Posterior vena cava (tissue), 2 donors: ENCODE results near the gene ST3GAL4. TPM values are rescaled to one million over a fixed set of nuclear protein-coding genes. Genes with fewer than 3 reads are reported as not detected.
"Not testable (repeated sequence)": the region's sequence is repeated elsewhere in the genome, so short reads cannot be mapped to it uniquely, and the experiment has no call there.

Experiments used
- DNase-seq: peaks from one replicate; pipeline ENCODE4 v3.0.0-alpha.2; 2020; ENCODE audit warnings: low spot score
- intact Hi-C, 2 donors: fragments of 100-400 bp; cut with DNase I; formaldehyde crosslinking; loops; one replicate each; pipeline versions ENCODE4 v1.14.1 to v1.14.2; 2022 to 2023
- long read RNA-seq, 2 donors: library from polyadenylated mRNA; unstranded; transcript quantifications; one replicate each; pipeline ENCODE4 v2.0.0, GENCODE V29; 2020 to 2021
- total RNA-seq, 2 donors: library from RNA; stranded (reverse); fragmentation: NEBNext Ultra II Directional; extraction: Animal tissue kit (Norgen Biotek cat#: 25700); gene quantifications; one replicate each; pipeline ENCODE4 v1.2.1, GENCODE V29; 2021
- donor health status: DM: yes; HTN: yes; CAD: no.
- donor health status: DM: yes; HTN: yes; CAD: no.

Gene ST3GAL4
- 10 to 100 TPM; 36.8 to 44.6 TPM for total RNA-seq
- long read RNA-seq, donor 1, transcript ST3GAL4-204 (11 exons, 1,812 nt): major isoform, 12 of 24 reads
- long read RNA-seq, donor 1, partial matches to known transcripts: 1 of 24 reads
- long read RNA-seq, donor 1, other reads (novel, unspliced or antisense): 8 of 24 reads
- long read RNA-seq, donor 2, transcript ST3GAL4-209 (10 exons, 1,967 nt): minor isoform, 6 of 195 reads
- long read RNA-seq, donor 2, transcript ST3GAL4-204 (11 exons, 1,812 nt): major isoform, 112 of 195 reads
- long read RNA-seq, donor 2, transcript ST3GAL4-217 (11 exons, 1,919 nt): minor isoform, 5 of 195 reads
- long read RNA-seq, donor 2, transcript ST3GAL4-201 (11 exons, 1,790 nt): minor isoform, 17 of 195 reads
- long read RNA-seq, donor 2, partial matches to known transcripts: 10 of 195 reads
- long read RNA-seq, donor 2, other reads (novel, unspliced or antisense): 43 of 195 reads

- intact Hi-C loops: loop anchor here in 1 of 2 donors (5.0 kb wide), 1 partner anchor 72 kb away; no protein-coding TSS in a partner anchor
- DNase-seq: peak; percentile 95
Observed at GRCh38 chr11:126355324-126355925, at the start of gene ST3GAL4. ST3GAL4 (plus strand) TSS chr11:126355686; CDS start chr11:126406156, 50,470 bp downstream.

- DNase-seq: no peak
- intact Hi-C loops: no loop called here
Observed at GRCh38 chr11:126305699-126306098, 49.8 kb upstream of the ST3GAL4 start.

- intact Hi-C loops: no loop called here
- DNase-seq: no peak
Observed at GRCh38 chr11:126307706-126308105, 47.8 kb upstream of the ST3GAL4 start.

GRCh38 chr11:126308271-126308671, 47.2 kb upstream of the ST3GAL4 start:
- DNase-seq: no peak
- intact Hi-C loops: no loop called here

GRCh38 chr11:126308771-126309170, 46.7 kb upstream of the ST3GAL4 start:
- intact Hi-C loops: not testable (repeated sequence)

GRCh38 chr11:126310200-126310991, 45.1 kb upstream of the ST3GAL4 start:
- peak; percentile 88 for DNase-seq
- intact Hi-C loops: loop anchor here (2.0 to 5.0 kb wide), 3 partner anchors 112 to 170 kb away; no protein-coding TSS in a partner anchor

More at GRCh38 chr11:126308771-126309170, 46.7 kb upstream of the ST3GAL4 start:
- DNase-seq: not testable (repeated sequence)

- intact Hi-C loops: loop anchor here (2.0 to 5.0 kb wide), 3 partner anchors 111 to 170 kb away; no protein-coding TSS in a partner anchor
- DNase-seq: no peak
Observed at GRCh38 chr11:126310992-126311310, 44.5 kb upstream of the ST3GAL4 start.

- DNase-seq: no peak
- intact Hi-C loops: loop anchor here (2.0 to 5.0 kb wide), 3 partner anchors 111 to 169 kb away; no protein-coding TSS in a partner anchor
Observed at GRCh38 chr11:126311401-126312291, 43.8 kb upstream of the ST3GAL4 start.

- intact Hi-C loops: loop anchor here in 1 of 2 donors (5.0 kb wide), 1 partner anchor 109 kb away; no protein-coding TSS in a partner anchor
- DNase-seq: no peak
Observed at GRCh38 chr11:126312961-126313360, 42.5 kb upstream of the ST3GAL4 start.

- intact Hi-C loops: loop anchor here in 1 of 2 donors (5.0 kb wide), 1 partner anchor 108 kb away; no protein-coding TSS in a partner anchor
- DNase-seq: no peak
Observed at GRCh38 chr11:126313826-126314225, 41.7 kb upstream of the ST3GAL4 start.

- no peak for DNase-seq
- intact Hi-C loops: loop anchor here in 1 of 2 donors (5.0 kb wide), 1 partner anchor 570 kb away; no protein-coding TSS in a partner anchor
Observed at GRCh38 chr11:126317432-126317755, 38.1 kb upstream of the ST3GAL4 start.

- peak; percentile 92 for DNase-seq
- intact Hi-C loops: loop anchor here in 1 of 2 donors (5.0 kb wide), 1 partner anchor 569 kb away; no protein-coding TSS in a partner anchor
Observed at GRCh38 chr11:126317756-126318573, 37.5 kb upstream of the ST3GAL4 start.

GRCh38 chr11:126318574-126319373, 36.7 kb upstream of the ST3GAL4 start:
- intact Hi-C loops: loop anchor here in 1 of 2 donors (5.0 kb wide), 1 partner anchor 569 kb away; no protein-coding TSS in a partner anchor
- DNase-seq: no peak

GRCh38 chr11:126319374-126319740, 36.1 kb upstream of the ST3GAL4 start:
- intact Hi-C loops: loop anchor here in 1 of 2 donors (5.0 kb wide), 1 partner anchor 568 kb away; no protein-coding TSS in a partner anchor
- DNase-seq: no peak

GRCh38 chr11:126322996-126323395, 32.5 kb upstream of the ST3GAL4 start:
- intact Hi-C loops: no loop called here
- DNase-seq: no peak

GRCh38 chr11:126327281-126328000, 28.0 kb upstream of the ST3GAL4 start:
- intact Hi-C loops: loop anchor here in 1 of 2 donors (5.0 kb wide), 1 partner anchor 1835 kb away; no protein-coding TSS in a partner anchor
- no peak for DNase-seq
